DND-41 (cell line): ENCODE results near the gene HMGB2.
A peak's percentile ranks its signal among the peaks of the same experiment; 100 is the strongest.

Experiments
- ATAC-seq: fragments of 200-7000 bp; cut with Tn5 transposase; 3 replicates; pipeline ENCODE4 v1.9.1; 2021; ENCODE audit warnings: low read depth; ENCODE audit not compliant: insufficient read depth
- DNase-seq: peaks from one replicate; pipeline ENCODE4 v3.0.0-alpha.2; 2020
- H2AFZ ChIP-seq: 2 replicates; pipeline ENCODE4 v1.6.0; 2012; ENCODE audit warnings: low read depth, low read length
- H3K27ac ChIP-seq: 2 replicates; pipeline ENCODE4 v1.5.1; 2012; ENCODE audit warnings: low read length, inconsistent platforms
- H3K27me3 ChIP-seq: fragments of 200-600 bp; sonication (generic); 2 replicates; pipeline ENCODE4 v1.6.0; 2012; ENCODE audit warnings: low read length, mild to moderate bottlenecking, inconsistent platforms; ENCODE audit not compliant: insufficient read depth, poor library complexity
- H3K36me3 ChIP-seq: 2 replicates; pipeline ENCODE4 v1.5.1; 2012; ENCODE audit warnings: low read length, inconsistent platforms; ENCODE audit not compliant: insufficient read depth
- H3K4me1 ChIP-seq: 2 replicates; pipeline ENCODE4 v1.5.1; 2012; ENCODE audit warnings: mild to moderate bottlenecking, low read length; ENCODE audit not compliant: insufficient read depth
- H3K4me2 ChIP-seq: 2 replicates; pipeline ENCODE4 v1.6.0; 2012; ENCODE audit warnings: mild to moderate bottlenecking, moderate library complexity, low read length, inconsistent platforms; ENCODE audit not compliant: insufficient read depth
- H3K4me3 ChIP-seq, 2 experiments: fragments of 200-600 bp in 1 of 2; shearing (Covaris generic) in 1 of 2; 2 replicates each; pipeline ENCODE4 v1.5.1; 2012 to 2016; ENCODE audit warnings: inconsistent platforms in 2 of 2, low read length in 2 of 2, mild to moderate bottlenecking in 2 of 2, low read depth in 1 of 2, moderate library complexity in 1 of 2
- H3K79me2 ChIP-seq: 2 replicates; pipeline ENCODE4 v1.6.0; 2012; ENCODE audit warnings: low read length, inconsistent platforms; ENCODE audit not compliant: insufficient read depth
- H3K9ac ChIP-seq: 2 replicates; pipeline ENCODE4 v1.6.0; 2012; ENCODE audit warnings: low read depth, mild to moderate bottlenecking, inconsistent platforms, low read length, moderate library complexity
- H3K9me3 ChIP-seq: 2 replicates; pipeline ENCODE4 v1.5.1; 2012; ENCODE audit warnings: low read length, moderate library complexity, mild to moderate bottlenecking, inconsistent platforms; ENCODE audit not compliant: insufficient read depth, severe bottlenecking
- H4K20me1 ChIP-seq: 2 replicates; pipeline ENCODE4 v1.6.0; 2012; ENCODE audit warnings: low read length; ENCODE audit not compliant: insufficient read depth
- EZH2 ChIP-seq: IDR thresholded peaks from 3 replicates; pipeline ENCODE4 v1.6.1; 2012; ENCODE audit warnings: borderline replicate concordance, low read depth, mild to moderate bottlenecking, moderate library complexity, low read length, inconsistent platforms; ENCODE audit not compliant: severe bottlenecking
- TF ChIP-seq, protein P1 (sequence below): IDR thresholded peaks from 2 replicates; pipeline ENCODE4 v1.5.1; 2012; ENCODE audit warnings: borderline replicate concordance, low read length, moderate library complexity, mild to moderate bottlenecking; ENCODE audit not compliant: poor library complexity, severe bottlenecking; ENCODE audit errors: extremely low read depth

Gene HMGB2

DNA sequence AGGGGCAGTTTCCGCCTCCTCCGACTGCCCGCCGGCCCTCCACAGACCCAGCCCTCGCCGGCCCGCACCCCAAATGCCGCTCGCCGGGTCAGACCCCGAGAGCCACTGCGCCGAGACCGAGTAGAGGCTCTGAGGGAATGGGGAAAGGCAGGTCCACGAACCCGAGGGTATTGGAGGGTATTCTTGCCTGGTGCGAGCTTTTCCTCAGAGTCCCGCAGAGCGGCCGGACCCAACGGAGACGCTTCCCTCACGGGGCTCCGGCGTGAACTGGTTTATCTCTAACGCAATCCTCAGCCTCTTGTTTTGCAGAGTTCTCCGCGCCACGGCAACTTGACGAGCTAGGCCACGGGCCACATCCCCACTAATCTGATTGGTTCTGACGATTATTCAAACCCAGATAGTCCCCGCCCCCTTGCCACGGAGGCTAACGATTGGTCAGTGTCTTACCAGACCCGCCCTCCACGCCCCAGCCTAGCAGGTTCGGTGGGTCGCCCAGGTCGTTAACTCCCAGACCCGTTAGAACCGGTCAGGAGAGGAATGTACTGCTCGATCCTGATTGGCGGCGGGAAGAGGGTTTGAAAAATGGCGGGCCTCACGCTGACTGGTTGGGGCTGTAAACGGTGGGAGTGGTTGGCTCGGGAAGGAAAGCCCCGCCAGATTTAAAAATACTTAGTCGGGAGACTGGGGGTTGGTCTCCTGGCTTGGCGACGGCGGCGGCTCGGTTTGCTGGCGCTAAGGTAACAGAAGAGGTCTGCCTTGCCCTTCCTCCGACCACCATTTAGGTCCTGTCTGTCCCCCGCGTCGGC lies at the start of gene HMGB2:
HMGB2 (minus strand) TSS at position 274 of the 806 bp plus-strand sequence. CDS start 709 bp downstream, outside the sequence.
- peaks cover 58% of the 10 kb centered on the region for H3K4me1 ChIP-seq

DNA sequence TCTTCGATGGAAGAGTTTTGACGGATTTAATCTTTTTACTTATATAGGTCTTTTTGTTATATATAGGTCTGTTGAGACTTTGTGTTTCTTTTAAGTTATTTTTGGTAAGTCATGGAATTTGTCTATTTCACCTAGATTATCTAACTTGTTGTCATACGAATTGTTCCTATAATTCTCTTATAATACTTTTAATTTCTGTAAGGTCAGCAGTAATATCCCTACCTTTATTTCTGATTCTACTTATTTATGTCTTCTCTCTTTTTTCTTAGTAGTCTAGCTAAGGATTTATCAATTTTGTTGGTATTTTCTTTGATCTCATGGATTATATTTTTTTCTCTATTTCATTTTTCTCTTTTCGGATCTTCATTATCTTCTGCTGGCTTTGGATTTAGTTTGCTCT lies 48.2 kb upstream of the HMGB2 start:
- H4K20me1 ChIP-seq, result no peaks in the 10 kb centered on the region
- H3K27ac ChIP-seq, result no peak overlapping the region
- no peak overlapping the region for H3K4me3 ChIP-seq
- no peaks in the 10 kb centered on the region for H3K9me3 ChIP-seq
- no peak overlapping the region for H3K4me2 ChIP-seq
- peaks cover 13% of the 10 kb centered on the region for H3K36me3 ChIP-seq
- TF ChIP-seq, protein P1, sequence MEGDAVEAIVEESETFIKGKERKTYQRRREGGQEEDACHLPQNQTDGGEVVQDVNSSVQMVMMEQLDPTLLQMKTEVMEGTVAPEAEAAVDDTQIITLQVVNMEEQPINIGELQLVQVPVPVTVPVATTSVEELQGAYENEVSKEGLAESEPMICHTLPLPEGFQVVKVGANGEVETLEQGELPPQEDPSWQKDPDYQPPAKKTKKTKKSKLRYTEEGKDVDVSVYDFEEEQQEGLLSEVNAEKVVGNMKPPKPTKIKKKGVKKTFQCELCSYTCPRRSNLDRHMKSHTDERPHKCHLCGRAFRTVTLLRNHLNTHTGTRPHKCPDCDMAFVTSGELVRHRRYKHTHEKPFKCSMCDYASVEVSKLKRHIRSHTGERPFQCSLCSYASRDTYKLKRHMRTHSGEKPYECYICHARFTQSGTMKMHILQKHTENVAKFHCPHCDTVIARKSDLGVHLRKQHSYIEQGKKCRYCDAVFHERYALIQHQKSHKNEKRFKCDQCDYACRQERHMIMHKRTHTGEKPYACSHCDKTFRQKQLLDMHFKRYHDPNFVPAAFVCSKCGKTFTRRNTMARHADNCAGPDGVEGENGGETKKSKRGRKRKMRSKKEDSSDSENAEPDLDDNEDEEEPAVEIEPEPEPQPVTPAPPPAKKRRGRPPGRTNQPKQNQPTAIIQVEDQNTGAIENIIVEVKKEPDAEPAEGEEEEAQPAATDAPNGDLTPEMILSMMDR, result no peak
- TF ChIP-seq EZH2, result no peak
- DNase-seq (no peak), ATAC-seq (no peak)
- no peak overlapping the region for H3K9ac ChIP-seq
- H2AFZ ChIP-seq, result no peak overlapping the region
- no peaks in the 10 kb centered on the region for H3K27me3 ChIP-seq
- 0 out of 2 replicates have a peak, but pooled peaks cover 3% of the 10 kb centered on the region for H3K79me2 ChIP-seq
- no peaks in the 10 kb centered on the region for H3K4me1 ChIP-seq

More for the DNA sequence above, at the start of gene HMGB2:
- Histone ChIP-seq H2AFZ (peak within 1 kb of the TSS; percentile 91), H4K20me1 (peaks cover 32% of the 10 kb centered on the region), H3K4me3 (peak within 1 kb of the TSS; percentile 90 to 92), H3K79me2 (peaks cover 88% of the 10 kb centered on the region), H3K9ac (peak within 1 kb of the TSS; percentile 100), H3K4me2 (peak within 1 kb of the TSS; percentile 94), H3K9me3 (no peaks in the 10 kb centered on the region), H3K36me3 (peaks cover 45% of the 10 kb centered on the region), H3K27ac (peak within 1 kb of the TSS; percentile 100), H3K27me3 (no peaks in the 10 kb centered on the region)
- ATAC-seq (peak; percentile 82), DNase-seq (peak; percentile 100)
- no peak for TF ChIP-seq EZH2
- TF ChIP-seq, protein P1, result no peak

DNA sequence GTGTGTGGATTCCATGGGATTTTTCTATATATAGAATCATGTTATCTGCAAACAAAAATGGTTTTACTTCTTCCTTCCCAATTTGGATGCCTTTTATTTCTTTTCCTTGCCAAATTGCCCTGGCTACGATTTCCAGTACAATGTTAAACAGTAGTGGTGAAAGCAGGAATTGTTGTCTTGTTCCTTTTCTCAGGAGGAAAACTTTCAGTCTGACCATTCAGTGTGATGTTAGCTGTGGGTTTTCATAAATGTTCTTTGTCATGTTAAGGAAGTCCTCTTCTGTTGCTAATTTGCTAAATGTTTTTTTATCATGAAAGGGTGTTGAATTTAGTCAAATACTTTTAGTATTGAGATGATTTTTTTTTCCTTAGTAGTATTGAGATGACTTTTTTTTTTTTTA lies 47.5 kb upstream of the HMGB2 start:
- H3K36me3 ChIP-seq, result peaks cover 17% of the 10 kb centered on the region
- no peak for DNase-seq
- H3K4me2 ChIP-seq, result no peak overlapping the region
- no peaks in the 10 kb centered on the region for H3K27me3 ChIP-seq
- no peak for ATAC-seq
- H3K9ac ChIP-seq, result no peak overlapping the region
- no peaks in the 10 kb centered on the region for H4K20me1 ChIP-seq
- no peak overlapping the region for H2AFZ ChIP-seq
- no peaks in the 10 kb centered on the region for H3K9me3 ChIP-seq
- no peak overlapping the region for H3K4me3 ChIP-seq
- TF ChIP-seq, protein P1, result no peak
- no peak for TF ChIP-seq EZH2
- no peaks in the 10 kb centered on the region for H3K4me1 ChIP-seq
- H3K79me2 ChIP-seq, result peaks cover 5% of the 10 kb centered on the region
- H3K27ac ChIP-seq, result no peak overlapping the region
